Activated CD4-positive, alpha-beta memory T cell treated with anti-CD3 and anti-CD28 coated beads for 36 hours (primary cell): Measurements from ENCODE around the gene LRFN3. TPM values are rescaled to one million over a fixed set of nuclear protein-coding genes. Genes with fewer than 3 reads are reported as not detected.

Source experiments
- total RNA-seq, 2 experiments: library from RNA; stranded (reverse); gene quantifications; one replicate each; pipeline ENCODE4 v1.2.3, GENCODE V29; 2021

The LRFN3 gene
- total RNA-seq, 2 experiments from 2014 or later = 8.7 to 9.1 TPM

Other genes with a start within 250 kb of the LRFN3 start
- 100 to 1,000 TPM; 226 to 228 TPM for gene ZBTB32, start 231.8 kb upstream of the LRFN3 start, total RNA-seq
- 10 to 100 TPM; 47.0 to 54.2 TPM for gene KMT2B, start 218.4 kb upstream of the LRFN3 start, total RNA-seq
- gene IGFLR1, start 193.9 kb upstream of the LRFN3 start, total RNA-seq = 10 to 100 TPM; 90.1 to 92.8 TPM
- gene U2AF1L4, start 191.0 kb upstream of the LRFN3 start, total RNA-seq = 10 to 100 TPM; 34.6 to 37.8 TPM
- gene PSENEN, start 190.7 kb upstream of the LRFN3 start, total RNA-seq = 10 to 100 TPM; 46.7 to 47.9 TPM
- gene LIN37, start 187.8 kb upstream of the LRFN3 start, total RNA-seq = 1 to 10 TPM; 7.5 TPM
- gene HSPB6, start 179.3 kb upstream of the LRFN3 start, total RNA-seq = under 1 TPM; 0.36 to 0.53 TPM
- 10 to 100 TPM; 38.4 to 40.0 TPM for gene PROSER3, start 178.2 kb upstream of the LRFN3 start, total RNA-seq
- 10 to 100 TPM; 35.0 to 39.3 TPM for gene ARHGAP33, start 160.8 kb upstream of the LRFN3 start, total RNA-seq
- gene PRODH2, start 123.5 kb upstream of the LRFN3 start, total RNA-seq = not detected
- not detected for gene NPHS1, start 83.9 kb upstream of the LRFN3 start, total RNA-seq
- under 1 TPM; 0.78 to 0.92 TPM for gene KIRREL2, start 79.5 kb upstream of the LRFN3 start, total RNA-seq
- gene APLP1, start 67.8 kb upstream of the LRFN3 start, total RNA-seq = 1 to 10 TPM; 1.2 to 2.6 TPM
- 10 to 100 TPM; 66.7 to 70.9 TPM for gene NFKBID, start 35.8 kb upstream of the LRFN3 start, total RNA-seq
- 10 to 100 TPM; 50.7 to 52.9 TPM for gene HCST, start 33.8 kb upstream of the LRFN3 start, total RNA-seq
- not detected for gene TYROBP, start 28.1 kb upstream of the LRFN3 start, total RNA-seq
- 10 to 100 TPM; 15.8 to 18.9 TPM for gene SDHAF1, start 58.8 kb downstream of the LRFN3 start, total RNA-seq
- 1 to 10 TPM; 2.0 to 2.9 TPM for gene SYNE4, start 72.4 kb downstream of the LRFN3 start, total RNA-seq
- gene ALKBH6, start 77.8 kb downstream of the LRFN3 start, total RNA-seq = 10 to 100 TPM; 40.9 to 44.7 TPM
- gene CLIP3, start 96.5 kb downstream of the LRFN3 start, total RNA-seq = under 1 TPM; 0.12 to 0.44 TPM
- gene THAP8, start 117.9 kb downstream of the LRFN3 start, total RNA-seq = 1 to 10 TPM; 2.1 to 2.2 TPM
- 10 to 100 TPM; 16.8 to 17.7 TPM for gene WDR62, start 118.5 kb downstream of the LRFN3 start, total RNA-seq
- not detected for gene OVOL3, start 174.8 kb downstream of the LRFN3 start, total RNA-seq
- gene POLR2I, start 178.5 kb downstream of the LRFN3 start, total RNA-seq = 10 to 100 TPM; 84.1 to 84.8 TPM
- 100 to 1,000 TPM; 134 to 137 TPM for gene TBCB, start 179.1 kb downstream of the LRFN3 start, total RNA-seq
- 100 to 1,000 TPM; 430 to 447 TPM for gene CAPNS1, start 203.7 kb downstream of the LRFN3 start, total RNA-seq
- not detected for gene COX7A1, start 216.1 kb downstream of the LRFN3 start, total RNA-seq